ENCODE measurements around the gene GRAMD2B.

- TF ChIP-seq POLR2AphosphoS5 (IDR thresholded peaks at IDR 0.05; ENCODE audit: low read depth, low read length) (no peak), POLR2A (IDR thresholded peaks at IDR 0.05; ENCODE audit: low read depth, low read length) (no peak), TAF1 (IDR thresholded peaks at IDR 0.05; ENCODE audit: borderline replicate concordance, low read depth, low read length) (no peak)
Measured at GRCh38 chr5:126483156-126483555, 59.9 kb downstream of the GRAMD2B start.
